HCT116 (cell line): ENCODE measurements around the gene DIRAS2. TPM values are rescaled to one million over a fixed set of nuclear protein-coding genes. Genes with fewer than 3 reads are reported as not detected.

Experiments
- ATAC-seq: fragments of 200-7000 bp; cut with Tn5 transposase; 2 replicates; pipeline ENCODE4 v1.9.1; 2020; ENCODE audit warnings: mild to moderate bottlenecking, moderate library complexity
- BruUV-seq: library from RNA; stranded (reverse); fragments of 400-500 nt; replicated peaks from 2 replicates; lab custom pipeline; 2021; lab: Mats Ljungman, UMichigan
- CTCF ChIA-PET: fragments of 300-600 bp; sonication (Branson Sonifier 250); formaldehyde crosslinking; loops from one replicate; lab custom pipeline; 2021; ENCODE audit warnings: antibody characterized with exemption; lab: Charles Lee
- POLR2A ChIA-PET: fragments of 300-600, 350-600 bp; sonication (Branson Sonifier 250); formaldehyde crosslinking; loops from one replicate; lab custom pipeline; 2021; ENCODE audit warnings: antibody characterized with exemption; lab: Charles Lee
- RAD21 ChIA-PET, 2 experiments: fragments of 300-600 bp; sonication (Branson Sonifier 250); formaldehyde crosslinking; loops; one replicate each; lab custom pipeline; 2023; ENCODE audit warnings: low total read pairs in 2 of 2; ENCODE audit not compliant: uncharacterized antibody in 2 of 2, unreplicated experiment in 2 of 2, low non-redundant PET in 1 of 2; lab: Charles Lee
- DNase-seq: peaks from one replicate; pipeline ENCODE4 v3.0.0-alpha.2; 2010; ENCODE audit warnings: low read depth, low spot score
- H2AFZ ChIP-seq: fragments of 200-600 bp; shearing (Covaris generic), sonication (generic); 2 replicates; pipeline ENCODE4 v1.6.1; 2017; ENCODE audit warnings: low read depth, mixed run types, mixed read lengths, antibody characterized with exemption, low read length; ENCODE audit not compliant: poor library complexity, severe bottlenecking
- H3K27ac ChIP-seq: 2 replicates; pipeline ENCODE4 v1.5.1; 2012; ENCODE audit warnings: low read depth, low read length
- H3K27me3 ChIP-seq: fragments of 200-600 bp; sonication (generic); 2 replicates; pipeline ENCODE4 v1.6.1; 2016; ENCODE audit warnings: mixed run types, low read length, mixed read lengths; ENCODE audit not compliant: insufficient read depth
- H3K36me3 ChIP-seq, 2 experiments: fragments of 200-500 bp in 1 of 2; fragments of 200-600 bp in 1 of 2; sonication (Bioruptor generic) in 1 of 2; sonication (generic) in 1 of 2; 2 replicates each; pipeline versions ENCODE4 v1.5.1 to v1.6.1; 2014 to 2016; ENCODE audit warnings: low read length in 2 of 2, inconsistent platforms in 1 of 2, mixed read lengths in 1 of 2, mixed run types in 1 of 2; ENCODE audit not compliant: insufficient read depth in 2 of 2, control insufficient read depth in 1 of 2
- H3K4me1 ChIP-seq, 2 experiments: fragments of 200-600 bp in 1 of 2; sonication (generic) in 1 of 2; 2 replicates each; pipeline versions ENCODE4 v1.5.1 to v1.6.1; 2012 to 2017; ENCODE audit warnings: low read length in 2 of 2, inconsistent platforms in 1 of 2, mild to moderate bottlenecking in 1 of 2, mixed read lengths in 1 of 2, mixed run types in 1 of 2, moderate library complexity in 1 of 2; ENCODE audit not compliant: insufficient read depth in 2 of 2, control insufficient read depth in 1 of 2
- H3K4me2 ChIP-seq: fragments of 200-600 bp; sonication (generic); 2 replicates; pipeline ENCODE4 v1.6.1; 2017; ENCODE audit warnings: mixed run types, low read length, mixed read lengths
- H3K4me3 ChIP-seq, 2 experiments: fragments of 200-600 bp in 1 of 2; sonication (generic) in 1 of 2; replicated peaks in 1 of 2; 2 replicates each; pipeline ENCODE4 v1.5.1; 2011 to 2016; ENCODE audit warnings: low read length in 2 of 2, control low read depth in 1 of 2, low read depth in 1 of 2, mild to moderate bottlenecking in 1 of 2, mixed read lengths in 1 of 2, mixed run types in 1 of 2
- H3K79me2 ChIP-seq: fragments of 200-600 bp; sonication (generic); 2 replicates; pipeline ENCODE4 v1.6.1; 2017; ENCODE audit warnings: mild to moderate bottlenecking, mixed run types, low read length, moderate library complexity, mixed read lengths; ENCODE audit not compliant: insufficient read depth
- H3K9ac ChIP-seq: fragments of 200-600 bp; sonication (generic); 2 replicates; pipeline ENCODE4 v1.6.1; 2016; ENCODE audit warnings: low read length, mixed read lengths
- H3K9me2 ChIP-seq: fragments of 200-600 bp; sonication (generic), shearing (Covaris generic); 2 replicates; pipeline ENCODE4 v1.6.1; 2017; ENCODE audit warnings: mixed run types, mild to moderate bottlenecking, moderate library complexity; ENCODE audit not compliant: insufficient read depth
- H3K9me3 ChIP-seq, 2 experiments: fragments of 200-500 bp in 1 of 2; fragments of 200-600 bp in 1 of 2; sonication (Bioruptor generic) in 1 of 2; sonication (generic) in 1 of 2; 2 replicates each; pipeline ENCODE4 v1.6.1; 2014 to 2017; ENCODE audit warnings: low read length in 2 of 2, mixed read lengths in 2 of 2, inconsistent platforms in 1 of 2, low read depth in 1 of 2, mild to moderate bottlenecking in 1 of 2, mixed run types in 1 of 2, moderate library complexity in 1 of 2; ENCODE audit not compliant: control insufficient read depth in 1 of 2, insufficient read depth in 1 of 2
- H4K20me1 ChIP-seq: fragments of 200-600 bp; sonication (generic), shearing (Covaris generic); 2 replicates; pipeline ENCODE4 v1.6.1; 2017; ENCODE audit warnings: mixed run types, mild to moderate bottlenecking, moderate library complexity; ENCODE audit not compliant: insufficient read depth
- ATF3 ChIP-seq: IDR thresholded peaks from 2 replicates; pipeline ENCODE4 v1.6.1; 2012
- CBX3 ChIP-seq: IDR thresholded peaks from 2 replicates; pipeline ENCODE4 v1.6.1; 2012; ENCODE audit warnings: low read depth
- CEBPB ChIP-seq: IDR thresholded peaks from 2 replicates; pipeline ENCODE4 v1.6.1; 2012; ENCODE audit warnings: low read depth
- ELF1 ChIP-seq: IDR thresholded peaks from 2 replicates; pipeline ENCODE4 v1.6.1; 2012; ENCODE audit warnings: low read depth, borderline replicate concordance
- EZH2 ChIP-seq: fragments of 200-600 bp; sonication (generic); IDR thresholded peaks from 2 replicates; pipeline ENCODE4 v1.6.1; 2017; ENCODE audit warnings: antibody characterized with exemption, mixed run types
- JUND ChIP-seq: IDR thresholded peaks from 2 replicates; pipeline ENCODE4 v1.6.1; 2012
- POLR2A ChIP-seq: IDR thresholded peaks from 2 replicates; pipeline ENCODE4 v1.7.0; 2011; ENCODE audit warnings: borderline replicate concordance; ENCODE audit not compliant: insufficient read depth, insufficient read length; ENCODE audit errors: extremely low read depth
- RAD21 ChIP-seq: IDR thresholded peaks from 2 replicates; pipeline ENCODE4 v1.6.1; 2012; ENCODE audit warnings: low read depth, mild to moderate bottlenecking
- SP1 ChIP-seq: IDR thresholded peaks from 2 replicates; pipeline ENCODE4 v1.6.1; 2012; ENCODE audit warnings: low read depth
- SRF ChIP-seq: IDR thresholded peaks from 2 replicates; pipeline ENCODE4 v1.6.1; 2012; ENCODE audit warnings: low read depth
- ZBTB33 ChIP-seq: IDR thresholded peaks from 2 replicates; pipeline ENCODE4 v1.6.1; 2011; ENCODE audit warnings: mild to moderate bottlenecking, low read length, moderate library complexity; ENCODE audit not compliant: insufficient replicate concordance; ENCODE audit errors: extremely low read depth
- ZFX ChIP-seq: fragments of 450-650 bp; IDR thresholded peaks from 2 replicates; pipeline ENCODE4 v1.6.1; 2017
- ZNF274 ChIP-seq: fragments of 200-500 bp; sonication (Bioruptor generic); IDR thresholded peaks from 2 replicates; pipeline ENCODE4 v1.6.1; 2014; ENCODE audit warnings: mild to moderate bottlenecking, low read depth, low read length, inconsistent platforms
- intact Hi-C: fragments of 100-400 bp; cut with micrococcal nuclease; formaldehyde crosslinking; loops from 2 replicates; pipeline ENCODE4 v1.10.0; 2022
- total RNA-seq: library from RNA; stranded (reverse); gene quantifications from one replicate; pipeline ENCODE4 v1.2.1, GENCODE V29; 2021; ENCODE audit not compliant: unreplicated experiment

Gene DIRAS2
- total RNA-seq, 1 experiment from 2014 or later, result not detected

GRCh38 chr9:90665072-90665471 is 22.4 kb upstream of the DIRAS2 start:
- CTCF ChIA-PET, result no interaction called here
- POLR2A ChIA-PET, result no interaction called here
- ATAC-seq (no peak), DNase-seq (no peak)
- Histone ChIP-seq H4K20me1 (no peaks in the 10 kb centered on the region; the same call in 1 of the 2 replicates), H3K9me3 (no peaks in the 10 kb centered on the region), H3K4me3 (no peak overlapping the region), H3K27me3 (peaks cover 23% of the 10 kb centered on the region), H3K4me1 (peaks cover 0 to 3% of the 10 kb centered on the region in 2 experiments; a peak in 2 of 4 replicates), H3K27ac (no peak overlapping the region), H2AFZ (no peak overlapping the region), H3K4me2 (no peak overlapping the region), H3K36me3 (no peaks in the 10 kb centered on the region), H3K9ac (no peak overlapping the region), H3K79me2 (no peaks in the 10 kb centered on the region), H3K9me2 (no peaks in the 10 kb centered on the region)
- RAD21 ChIA-PET, result no interaction called here
- intact Hi-C loops, result no loop called here
- TF ChIP-seq CEBPB (no peak), JUND (no peak), ELF1 (no peak), POLR2A (no peak), CBX3 (no peak), ZBTB33 (no peak), ZNF274 (no peak), SP1 (no peak), EZH2 (no peak), ATF3 (no peak), SRF (no peak), RAD21 (no peak), ZFX (no peak)
- BruUV-seq, result no TSS peak
